GM21576 (cell line): ENCODE data around the gene ZIC1.

Experiments used
- ATAC-seq: cut with Tn5 transposase; IDR thresholded peaks from one replicate; pipeline ENCODE4 v1.9.1; 2021; ENCODE audit warnings: mild to moderate bottlenecking, moderate library complexity; ENCODE audit not compliant: unreplicated experiment

ZIC1 gene

DNA sequence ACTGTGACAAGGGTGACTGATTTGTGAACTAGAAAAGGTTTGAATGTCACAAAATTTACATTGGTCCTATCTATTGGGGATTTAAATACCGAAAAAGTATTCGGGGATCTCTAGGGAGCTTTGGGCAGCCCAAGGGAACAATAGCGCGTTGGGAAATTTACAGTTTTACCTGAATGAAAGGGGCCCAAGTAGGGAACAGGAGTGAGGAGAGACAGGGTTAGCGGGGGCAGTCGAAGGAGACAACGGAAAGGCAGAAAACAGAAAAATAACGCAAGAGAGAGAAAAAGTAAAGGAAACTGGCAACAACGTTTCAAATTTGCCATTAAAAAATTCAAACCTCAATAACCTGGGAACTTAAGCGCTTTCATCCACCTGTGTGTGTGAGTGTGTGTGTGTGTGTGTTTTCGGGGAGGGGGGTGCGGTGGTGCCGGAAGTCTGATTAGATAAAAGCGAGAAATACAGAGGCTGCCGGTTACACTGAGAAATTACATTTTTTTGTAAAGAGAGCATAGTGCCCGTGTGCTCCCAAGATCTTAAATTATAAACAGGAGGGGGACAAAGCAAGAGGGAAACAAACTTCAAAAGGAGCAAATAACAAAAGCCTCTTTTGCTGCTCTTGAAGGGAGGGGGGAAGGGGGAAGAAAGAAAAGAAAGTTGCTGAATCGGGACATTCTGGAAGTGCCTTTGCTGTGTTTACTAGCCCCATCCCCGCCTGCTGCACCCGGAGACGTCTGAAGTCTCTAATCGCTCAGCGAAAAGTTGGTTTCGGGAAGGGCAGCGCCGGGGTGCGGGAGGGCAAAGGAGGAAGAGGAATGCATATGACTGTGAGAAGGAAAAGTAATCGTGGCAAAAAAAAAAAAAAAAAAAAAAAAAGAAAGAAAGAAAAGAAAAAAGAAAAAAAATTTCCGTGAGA lies 721 bp upstream of the ZIC1 start:
- ATAC-seq = no peak

GRCh38 chr3:147410116-147410525 lies 956 bp downstream of the ZIC1 start:
- ATAC-seq = no peak

GRCh38 chr3:147410526-147411237 lies 1.5 kb downstream of the ZIC1 start:
- no peak for ATAC-seq

GRCh38 chr3:147411238-147411814 lies 2.2 kb downstream of the ZIC1 start:
- no peak for ATAC-seq

GRCh38 chr3:147411815-147412241 lies 2.7 kb downstream of the ZIC1 start:
- ATAC-seq = no peak

DNA sequence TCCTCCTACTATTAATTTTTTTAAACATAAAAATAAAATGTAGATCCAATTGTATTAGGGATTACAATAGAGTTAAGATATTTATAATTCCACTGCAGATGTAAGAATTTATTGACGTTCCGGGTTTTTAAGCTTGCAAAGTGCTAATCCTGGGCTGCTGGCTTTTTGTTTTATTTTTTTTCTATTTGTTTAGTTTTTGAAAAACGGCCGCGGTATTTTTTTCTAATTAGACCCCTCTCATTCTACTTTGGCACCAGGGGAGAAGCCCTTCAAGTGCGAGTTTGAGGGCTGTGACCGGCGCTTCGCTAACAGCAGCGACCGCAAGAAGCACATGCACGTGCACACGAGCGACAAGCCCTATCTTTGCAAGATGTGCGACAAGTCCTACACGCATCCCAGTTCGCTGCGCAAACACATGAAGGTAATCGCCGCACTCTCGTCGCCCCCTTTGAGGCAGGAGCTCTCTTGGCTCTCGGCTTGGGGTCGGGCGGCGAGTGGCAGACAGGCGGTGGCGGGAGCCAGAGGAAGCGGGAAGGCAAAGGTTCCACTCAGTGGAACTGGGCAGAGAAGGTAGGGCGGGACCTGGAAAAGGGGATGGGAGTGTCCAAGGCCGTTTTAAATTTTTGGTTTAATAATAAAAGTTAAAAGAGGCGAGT lies 3.2 kb downstream of the ZIC1 start:
- no peak for ATAC-seq

GRCh38 chr3:147412917-147413685 lies 3.9 kb downstream of the ZIC1 start:
- no peak for ATAC-seq

DNA sequence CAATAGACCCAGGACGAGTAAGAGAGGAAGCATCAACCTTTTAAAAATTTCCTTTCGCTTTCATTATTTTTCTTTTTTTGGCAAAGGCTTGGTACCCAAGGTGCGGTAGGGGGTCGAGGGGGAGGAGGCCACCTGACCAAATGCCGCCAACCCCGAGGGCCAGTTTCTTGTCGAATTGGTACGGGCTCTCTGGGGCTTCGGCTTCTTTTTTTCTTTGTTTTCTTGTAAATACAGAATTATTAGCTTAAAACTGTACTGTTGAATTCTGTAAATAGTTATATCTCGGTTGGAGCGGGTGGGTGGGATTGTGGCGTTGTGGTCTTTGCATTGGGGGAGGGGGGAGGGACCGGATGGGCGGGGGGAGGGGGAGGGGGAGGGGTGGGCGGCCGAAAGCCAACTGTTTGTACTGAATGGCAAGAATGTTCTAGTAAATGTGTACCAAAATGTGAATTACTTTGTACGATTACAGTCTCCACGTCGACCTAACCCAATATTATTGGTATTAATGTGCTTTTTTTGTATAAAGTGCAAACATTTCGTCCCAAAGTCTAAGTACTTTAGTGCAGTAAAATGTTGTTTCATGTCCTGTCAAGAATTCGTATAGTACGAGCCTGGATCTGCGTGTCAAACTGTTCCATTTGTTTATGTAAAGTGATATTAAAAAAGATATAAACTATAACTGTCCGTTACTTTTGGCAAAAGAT lies 4.7 kb downstream of the ZIC1 start:
- no peak for ATAC-seq

DNA sequence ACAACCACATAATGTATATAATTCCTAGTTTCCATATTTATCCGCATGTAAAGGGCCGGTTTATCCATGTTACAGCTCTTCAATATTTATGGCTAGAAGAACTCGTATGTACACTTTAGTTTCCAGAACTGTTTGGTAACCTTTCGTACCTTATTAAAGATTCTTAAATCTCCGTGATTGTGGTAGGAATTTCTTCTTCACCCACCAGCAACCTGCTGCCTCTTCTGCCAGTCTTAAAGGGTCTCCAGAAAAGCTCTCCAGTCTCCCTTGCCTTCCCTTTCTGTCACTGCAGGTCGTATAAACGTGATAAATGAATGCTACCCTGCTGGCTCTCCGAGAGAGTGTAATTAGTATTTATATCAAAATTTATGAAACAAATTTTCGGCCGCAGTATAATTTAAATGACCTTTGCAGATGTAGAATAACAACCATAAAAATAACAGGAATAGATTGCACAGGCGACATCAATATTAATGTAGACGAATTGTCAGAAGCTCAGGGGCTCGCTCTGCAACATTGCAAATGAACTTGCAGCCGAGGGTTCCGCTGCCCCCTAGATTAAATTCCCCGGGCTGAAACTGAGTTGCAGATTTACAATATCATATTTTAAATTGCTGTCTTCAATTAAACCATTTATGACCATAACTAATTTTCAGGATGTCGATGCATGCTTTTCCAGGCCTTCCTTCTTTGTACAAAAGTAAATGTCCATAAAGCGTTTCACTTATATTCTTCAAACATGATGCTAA lies 5.4 kb downstream of the ZIC1 start:
- no peak for ATAC-seq

- ATAC-seq = no peak
These were observed 6.1 kb downstream of the ZIC1 start for GRCh38 chr3:147415286-147415685.

DNA sequence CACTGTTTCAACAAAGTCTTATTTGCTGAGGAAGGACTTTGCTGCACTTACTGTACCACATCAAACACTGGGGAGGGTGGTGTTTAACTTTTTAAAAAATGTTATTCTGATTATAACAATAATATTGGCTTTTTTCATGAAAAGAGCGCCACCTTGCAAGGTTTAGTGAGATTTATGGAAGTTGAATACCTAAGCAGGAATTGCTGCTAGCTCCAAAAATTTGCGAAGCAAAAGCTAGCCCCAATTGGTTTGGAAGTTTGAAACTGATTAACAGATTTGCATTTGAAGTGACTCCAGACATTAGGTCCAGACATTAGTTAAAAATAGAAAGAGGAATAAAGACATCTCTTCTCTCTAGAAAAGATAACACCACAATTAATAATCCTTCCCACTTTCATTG lies 6.7 kb downstream of the ZIC1 start:
- ATAC-seq = no peak

GRCh38 chr3:147416931-147417330 lies 7.8 kb downstream of the ZIC1 start:
- ATAC-seq = no peak

DNA sequence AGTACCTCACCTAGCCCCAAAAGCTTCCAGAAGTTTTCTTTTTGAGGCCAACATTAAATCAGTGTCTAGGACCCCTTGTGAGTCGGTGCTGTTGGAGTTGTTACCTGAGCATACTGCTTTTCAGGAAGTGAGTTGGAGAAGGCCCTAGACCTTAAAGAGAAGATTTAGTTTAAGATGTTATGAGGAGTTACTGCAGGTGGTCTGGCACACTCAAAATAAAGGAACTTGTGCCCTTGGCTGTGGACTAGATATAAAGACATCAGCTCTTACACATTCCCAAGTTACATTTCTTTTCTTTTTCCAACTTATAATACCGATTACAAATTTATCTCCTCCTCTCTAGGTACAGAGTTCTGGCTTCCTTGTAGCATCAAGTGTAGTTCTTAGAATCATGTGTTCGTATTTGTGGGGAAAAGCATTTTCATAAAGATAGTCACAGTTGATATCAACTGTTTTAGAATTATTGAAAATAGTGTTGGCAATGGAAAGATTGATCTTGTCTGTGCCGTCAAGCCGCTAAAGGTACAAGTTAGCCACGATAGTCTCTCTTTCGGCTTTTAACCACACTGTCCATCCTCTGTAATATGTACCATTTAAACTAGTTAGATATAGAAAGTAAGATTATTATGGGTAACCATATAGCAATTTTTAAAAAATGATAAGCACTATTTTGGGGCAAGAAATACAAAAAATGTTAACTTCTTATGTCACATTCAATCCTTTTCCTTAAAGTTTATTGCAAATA lies 8.6 kb downstream of the ZIC1 start:
- no peak for ATAC-seq

DNA sequence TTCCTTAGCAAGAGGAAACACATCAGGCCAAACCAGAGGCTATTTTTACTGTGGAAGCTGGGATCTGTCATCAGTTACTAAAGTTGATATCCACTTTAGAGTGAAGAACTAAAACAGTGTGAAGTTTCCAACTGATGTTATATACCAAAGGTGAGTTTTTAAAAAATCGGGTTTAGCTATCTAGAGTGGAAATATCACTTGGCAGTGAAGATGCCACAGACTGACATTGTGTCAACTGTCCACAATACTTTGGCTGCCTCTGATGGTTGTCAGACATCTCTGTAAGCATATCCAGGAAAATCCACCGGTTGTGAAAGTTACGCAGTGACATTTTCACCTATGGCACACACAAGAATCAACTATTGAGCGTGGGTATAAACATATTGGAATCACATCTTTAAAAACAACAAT lies 9.2 kb downstream of the ZIC1 start:
- ATAC-seq = no peak

GRCh38 chr3:147418808-147419701 lies 9.9 kb downstream of the ZIC1 start:
- no peak for ATAC-seq

DNA sequence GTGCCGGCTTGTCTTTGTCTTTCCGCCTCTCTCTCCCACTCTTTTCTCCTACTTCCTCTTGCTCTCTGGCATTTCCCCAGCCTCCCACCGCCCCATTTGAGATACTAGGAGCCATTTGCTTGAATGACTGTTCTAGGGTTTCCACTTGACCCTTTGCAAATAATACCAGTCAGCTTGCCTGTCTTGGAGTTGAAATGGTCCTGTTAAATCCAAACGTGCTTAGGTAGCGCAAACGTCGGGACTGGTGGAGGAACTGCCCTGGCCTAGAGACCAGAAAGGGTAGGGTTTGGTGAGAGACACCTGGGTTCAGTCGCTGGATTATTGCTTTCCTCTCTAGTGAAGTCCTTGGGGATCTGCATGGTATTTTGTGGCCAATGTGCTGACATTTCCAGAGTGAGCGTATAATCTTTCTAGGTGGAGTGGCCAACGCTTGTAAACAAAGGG lies 10.6 kb downstream of the ZIC1 start:
- no peak for ATAC-seq
